ENCODE results near the gene ADTRP.

The ADTRP gene

GRCh38 chr6:11778648-11779328 is at the start of gene ADTRP:
Gene ADTRP (minus strand): TSS chr6:11778803. CDS start chr6:11778759, 44 bp downstream.
- no peak for TF ChIP-seq CTCF (IDR thresholded peaks at IDR 0.05; ENCODE audit: low read depth, low read length, missing control alignments)
- no peak within 1 kb of the TSS for H3K4me3 ChIP-seq (ENCODE audit: low read depth, low read length)
- DNase-seq (ENCODE audit: low read depth): no peak

- no peak for DNase-seq (ENCODE audit: low read depth)
- no peak for TF ChIP-seq CTCF (IDR thresholded peaks at IDR 0.05; ENCODE audit: low read depth, low read length, missing control alignments)
- no peak overlapping the region for H3K4me3 ChIP-seq (ENCODE audit: low read depth, low read length)
These were observed 48.2 kb upstream of the ADTRP start for GRCh38 chr6:11826779-11827178.

GRCh38 chr6:11824986-11825385 is 46.4 kb upstream of the ADTRP start:
- TF ChIP-seq CTCF (IDR thresholded peaks at IDR 0.05; ENCODE audit: low read depth, low read length, missing control alignments): no peak
- DNase-seq (ENCODE audit: low read depth): peak; percentile 83
- H3K4me3 ChIP-seq (ENCODE audit: low read depth, low read length): no peak overlapping the region

- H3K4me3 ChIP-seq (ENCODE audit: low read depth, low read length): no peak overlapping the region
- no peak for DNase-seq (ENCODE audit: low read depth)
- TF ChIP-seq CTCF (IDR thresholded peaks at IDR 0.05; ENCODE audit: low read depth, low read length, missing control alignments): peak; percentile 17
These were observed 43.7 kb upstream of the ADTRP start for GRCh38 chr6:11822346-11822745.

- no peak for TF ChIP-seq CTCF (IDR thresholded peaks at IDR 0.05; ENCODE audit: low read depth, low read length, missing control alignments)
- no peak for DNase-seq (ENCODE audit: low read depth)
These were observed 43.2 kb upstream of the ADTRP start for GRCh38 chr6:11821781-11822180.

GRCh38 chr6:11820821-11821220 is 42.2 kb upstream of the ADTRP start:
- DNase-seq (ENCODE audit: low read depth): no peak
- TF ChIP-seq CTCF (IDR thresholded peaks at IDR 0.05; ENCODE audit: low read depth, low read length, missing control alignments): no peak

More at GRCh38 chr6:11821781-11822180, 43.2 kb upstream of the ADTRP start:
- no peak overlapping the region for H3K4me3 ChIP-seq (ENCODE audit: low read depth, low read length)

GRCh38 chr6:11819486-11819885 is 40.9 kb upstream of the ADTRP start:
- DNase-seq (ENCODE audit: low read depth): no peak
- TF ChIP-seq CTCF (IDR thresholded peaks at IDR 0.05; ENCODE audit: low read depth, low read length, missing control alignments): no peak
- H3K4me3 ChIP-seq (ENCODE audit: low read depth, low read length): no peak overlapping the region

More at GRCh38 chr6:11820821-11821220, 42.2 kb upstream of the ADTRP start:
- H3K4me3 ChIP-seq (ENCODE audit: low read depth, low read length): no peak overlapping the region

All from GM12864 (cell line).